ENCODE data around the gene COG6. TPM values are rescaled to one million over a fixed set of nuclear protein-coding genes. Genes with fewer than 3 reads are reported as not detected.

COG6 gene
- total and polyA plus RNA-seq, 3 donors from 2014 or later: 32.0 to 50.7 (median 47.8) TPM

DNA sequence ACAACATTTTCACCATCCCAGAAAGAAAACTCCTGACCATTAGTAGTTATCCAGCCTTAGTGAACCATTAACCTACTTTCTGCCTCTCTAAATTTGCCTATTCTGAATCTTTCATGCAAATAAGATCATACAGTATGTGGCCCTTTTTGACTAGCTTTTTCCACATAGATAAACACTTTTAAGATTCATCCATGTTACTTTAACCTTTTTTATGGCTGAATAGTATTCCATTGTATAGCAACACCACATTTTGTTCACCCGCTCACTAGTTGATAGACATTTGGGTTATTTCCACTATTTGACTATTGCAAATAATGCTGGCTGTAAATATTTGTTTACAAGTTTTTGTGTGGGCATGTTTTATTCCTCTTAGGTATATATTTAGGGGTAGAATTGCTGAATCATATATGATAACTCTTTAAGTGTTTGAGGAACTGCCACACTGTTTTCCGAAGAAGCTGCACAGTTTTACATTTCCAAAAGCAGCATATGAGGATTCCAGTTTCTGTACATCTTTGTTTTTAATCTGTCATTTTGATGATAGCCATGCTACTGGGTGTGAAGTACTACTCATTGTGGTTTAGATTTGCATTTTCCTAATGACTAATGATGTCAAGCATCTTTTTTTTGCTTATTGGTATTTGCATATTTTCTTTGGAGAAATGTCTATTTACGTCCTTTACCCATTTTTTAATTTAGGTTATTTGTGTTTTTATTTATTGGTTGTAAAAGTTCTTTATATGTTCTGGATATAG is 17.1 kb downstream of the COG6 start:
- intact Hi-C loops (cut with DNase I; ENCODE audit: low total_unique reads): no loop called here
- Histone ChIP-seq H3K27me3 (no peaks in the 10 kb centered on the region), H3K36me3 (ENCODE audit: low read depth, missing control alignments) (no peaks in the 10 kb centered on the region), H3K27ac (no peak overlapping the region), H3K4me3 (no peak overlapping the region), H3K9me3 (no peaks in the 10 kb centered on the region), H3K4me1 (no peaks in the 10 kb centered on the region)
- TF ChIP-seq POLR2A (IDR thresholded peaks at IDR 0.05): no peak
- TF ChIP-seq, protein P1, sequence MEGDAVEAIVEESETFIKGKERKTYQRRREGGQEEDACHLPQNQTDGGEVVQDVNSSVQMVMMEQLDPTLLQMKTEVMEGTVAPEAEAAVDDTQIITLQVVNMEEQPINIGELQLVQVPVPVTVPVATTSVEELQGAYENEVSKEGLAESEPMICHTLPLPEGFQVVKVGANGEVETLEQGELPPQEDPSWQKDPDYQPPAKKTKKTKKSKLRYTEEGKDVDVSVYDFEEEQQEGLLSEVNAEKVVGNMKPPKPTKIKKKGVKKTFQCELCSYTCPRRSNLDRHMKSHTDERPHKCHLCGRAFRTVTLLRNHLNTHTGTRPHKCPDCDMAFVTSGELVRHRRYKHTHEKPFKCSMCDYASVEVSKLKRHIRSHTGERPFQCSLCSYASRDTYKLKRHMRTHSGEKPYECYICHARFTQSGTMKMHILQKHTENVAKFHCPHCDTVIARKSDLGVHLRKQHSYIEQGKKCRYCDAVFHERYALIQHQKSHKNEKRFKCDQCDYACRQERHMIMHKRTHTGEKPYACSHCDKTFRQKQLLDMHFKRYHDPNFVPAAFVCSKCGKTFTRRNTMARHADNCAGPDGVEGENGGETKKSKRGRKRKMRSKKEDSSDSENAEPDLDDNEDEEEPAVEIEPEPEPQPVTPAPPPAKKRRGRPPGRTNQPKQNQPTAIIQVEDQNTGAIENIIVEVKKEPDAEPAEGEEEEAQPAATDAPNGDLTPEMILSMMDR (IDR thresholded peaks at IDR 0.05): no peak
- no peak for DNase-seq
- 90 to 97% methylated on average over 3 of the region's 3 CpGs for WGBS, 2 donors

GRCh38 chr13:39675904-39676303 is 20.4 kb downstream of the COG6 start:
- no peaks in the 10 kb centered on the region for H3K4me1 ChIP-seq
- 55 to 63% methylated on average over 3 of the region's 3 CpGs for WGBS, 2 donors
- intact Hi-C loops (cut with DNase I; ENCODE audit: low total_unique reads): no loop called here
- H3K27me3 ChIP-seq: no peaks in the 10 kb centered on the region
- DNase-seq: no peak
- no peaks in the 10 kb centered on the region for H3K9me3 ChIP-seq
- no peaks in the 10 kb centered on the region for H3K36me3 ChIP-seq (ENCODE audit: low read depth, missing control alignments)
- H3K27ac ChIP-seq: no peak overlapping the region
- no peak overlapping the region for H3K4me3 ChIP-seq
- no peak for TF ChIP-seq POLR2A (IDR thresholded peaks at IDR 0.05)
- TF ChIP-seq, protein P1 (IDR thresholded peaks at IDR 0.05): no peak

DNA sequence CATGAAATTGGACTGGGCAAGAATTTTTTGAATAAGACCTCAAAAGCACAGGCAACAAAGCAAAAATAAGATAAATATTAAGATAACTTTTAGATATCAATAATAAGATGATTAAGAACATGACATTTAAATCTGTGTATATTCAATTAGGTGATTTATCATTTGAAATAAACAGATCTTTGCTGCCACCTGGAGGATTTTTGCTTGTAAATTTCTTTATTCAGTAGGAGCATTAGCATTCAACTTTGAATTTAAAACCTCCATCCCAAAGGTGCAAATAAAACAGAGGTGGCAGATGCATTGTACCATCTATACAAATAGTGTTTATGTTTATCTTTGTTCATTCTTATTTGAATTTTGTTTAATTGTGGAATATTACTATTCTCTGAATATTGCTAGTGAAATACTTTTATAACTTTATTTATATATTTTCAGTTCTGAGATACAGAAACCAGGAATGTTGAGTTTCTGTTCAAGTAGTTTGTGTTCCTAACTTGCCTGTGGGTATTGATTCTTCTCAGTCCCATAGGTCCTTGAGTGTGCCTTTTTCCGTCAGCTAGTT is 20.9 kb downstream of the COG6 start:
- peak; percentile 46 for DNase-seq
- intact Hi-C loops (cut with DNase I; ENCODE audit: low total_unique reads): no loop called here
- TF ChIP-seq, protein P1 (IDR thresholded peaks at IDR 0.05): peak in 2 of 3 experiments; percentile 16 to 31
- TF ChIP-seq POLR2A (IDR thresholded peaks at IDR 0.05): no peak
- Histone ChIP-seq H3K27me3 (no peaks in the 10 kb centered on the region), H3K27ac (no peak overlapping the region), H3K4me1 (no peaks in the 10 kb centered on the region), H3K4me3 (no peak overlapping the region), H3K9me3 (no peaks in the 10 kb centered on the region), H3K36me3 (ENCODE audit: low read depth, missing control alignments) (no peaks in the 10 kb centered on the region)
- 89 to 96% methylated on average over 1 of the region's 1 CpG for WGBS, 2 donors

- Histone ChIP-seq H3K27ac (no peak overlapping the region), H3K9me3 (no peaks in the 10 kb centered on the region), H3K27me3 (no peaks in the 10 kb centered on the region), H3K4me3 (no peak overlapping the region), H3K36me3 (ENCODE audit: low read depth, missing control alignments) (no peaks in the 10 kb centered on the region), H3K4me1 (no peaks in the 10 kb centered on the region)
- WGBS, 2 donors: 63 to 71% methylated on average over 2 of the region's 2 CpGs
- no peak for DNase-seq
- intact Hi-C loops (cut with DNase I; ENCODE audit: low total_unique reads): no loop called here
- TF ChIP-seq, protein P1 (IDR thresholded peaks at IDR 0.05): no peak
- no peak for TF ChIP-seq POLR2A (IDR thresholded peaks at IDR 0.05)
Observed at GRCh38 chr13:39682310-39682709, 26.8 kb downstream of the COG6 start.

Measured in testis (tissue), 3 donors.